Measurements from ENCODE around the gene HLA-C. TPM values are rescaled to one million over a fixed set of nuclear protein-coding genes. Genes with fewer than 3 reads are reported as not detected.

HLA-C gene
- total RNA-seq, 4 donors from 2014 or later = 106 to 510 (median 336) TPM

DNA sequence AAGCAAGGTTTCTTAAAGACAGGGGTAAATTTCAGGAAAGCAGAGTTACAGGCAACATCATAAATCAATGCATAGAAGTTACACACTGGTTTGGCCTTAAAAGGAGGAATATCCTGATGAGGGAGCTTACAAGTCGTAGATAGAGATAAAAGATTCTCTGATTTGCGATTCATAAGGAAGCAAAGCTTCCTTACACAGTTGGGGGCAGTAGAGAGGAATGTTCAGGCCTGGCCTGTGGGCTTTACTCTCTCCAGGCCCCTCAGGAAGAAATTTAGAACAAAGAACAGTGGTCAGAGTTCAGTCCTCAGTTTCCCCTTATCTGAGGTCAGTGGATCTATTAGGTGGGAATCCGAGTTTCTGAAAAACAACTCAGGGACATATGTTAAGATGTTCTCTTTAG is 19.3 kb downstream of the HLA-C start:
- Histone ChIP-seq H3K9me3 (no peaks in the 10 kb centered on the region), H3K4me3 (no peak overlapping the region), H3K4me1 (no peaks in the 10 kb centered on the region), H3K27me3 (no peaks in the 10 kb centered on the region), H3K36me3 (no peaks in the 10 kb centered on the region), H3K27ac (no peak overlapping the region)
- DNase-seq (ENCODE audit: low spot score in 2 of 2) = no peak
- WGBS = 13% methylated on average over 3 of the region's 3 CpGs
- TF ChIP-seq CTCF (IDR thresholded peaks at IDR 0.05) = no peak
- TF ChIP-seq POLR2A (IDR thresholded peaks at IDR 0.05) = no peak
- TF ChIP-seq EP300 (IDR thresholded peaks at IDR 0.05) = no peak

DNA sequence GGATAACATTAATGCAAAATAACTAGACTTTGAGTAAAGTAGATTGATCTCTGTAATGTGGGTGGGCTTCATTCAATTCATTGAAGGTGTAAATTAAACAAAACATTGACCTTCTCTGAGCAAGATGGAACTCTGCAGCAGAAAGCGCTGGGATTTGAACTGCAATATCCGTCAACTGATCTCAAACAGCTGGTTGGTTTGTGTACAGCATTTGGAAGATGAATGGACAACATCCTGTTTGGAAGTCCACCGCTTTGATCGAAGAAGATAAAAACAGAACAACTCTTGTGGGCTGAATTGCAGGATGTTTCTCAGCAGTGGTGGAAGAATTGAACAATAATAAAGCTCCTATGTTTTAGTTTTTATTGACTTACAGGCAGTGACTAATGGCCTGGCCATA is 20.6 kb downstream of the HLA-C start:
- no peaks in the 10 kb centered on the region for H3K9me3 ChIP-seq
- 75% methylated on average over 4 of the region's 4 CpGs for WGBS
- H3K27ac ChIP-seq = no peak overlapping the region
- DNase-seq (ENCODE audit: low spot score in 2 of 2) = no peak
- TF ChIP-seq POLR2AphosphoS5 (IDR thresholded peaks at IDR 0.05) (no peak), POLR2A (IDR thresholded peaks at IDR 0.05) (no peak), CTCF (IDR thresholded peaks at IDR 0.05) (no peak), EP300 (IDR thresholded peaks at IDR 0.05) (no peak)
- H3K4me3 ChIP-seq = no peak overlapping the region
- H3K27me3 ChIP-seq = no peaks in the 10 kb centered on the region
- H3K4me1 ChIP-seq = no peaks in the 10 kb centered on the region
- no peaks in the 10 kb centered on the region for H3K36me3 ChIP-seq

DNA sequence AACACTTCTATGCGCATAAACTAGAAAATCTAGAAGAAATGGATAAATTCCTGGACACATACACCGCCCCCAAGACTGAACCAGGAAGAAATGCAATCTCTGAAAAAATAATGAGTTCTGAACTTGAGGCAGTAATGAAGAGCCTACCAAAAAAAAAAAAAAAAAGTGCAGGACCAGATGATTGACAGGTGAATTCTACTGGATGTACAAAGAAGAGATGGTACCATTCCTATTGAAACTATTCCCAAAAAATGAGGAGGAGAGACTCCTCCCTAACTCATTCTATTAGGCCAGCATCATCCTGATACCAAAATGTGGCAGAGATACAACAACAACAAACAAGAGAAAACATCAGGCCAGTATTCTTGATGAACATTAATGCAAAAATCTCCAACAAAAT is 22.7 kb downstream of the HLA-C start:
- no peak for DNase-seq (ENCODE audit: low spot score in 2 of 2)
- Histone ChIP-seq H3K9me3 (no peaks in the 10 kb centered on the region), H3K4me1 (no peaks in the 10 kb centered on the region), H3K27me3 (no peaks in the 10 kb centered on the region), H3K4me3 (no peak overlapping the region), H3K36me3 (no peaks in the 10 kb centered on the region), H3K27ac (no peak overlapping the region)
- TF ChIP-seq POLR2A (IDR thresholded peaks at IDR 0.05) (no peak), POLR2AphosphoS5 (IDR thresholded peaks at IDR 0.05) (no peak), EP300 (IDR thresholded peaks at IDR 0.05) (no peak), CTCF (IDR thresholded peaks at IDR 0.05) (no peak)
- WGBS = 91% methylated on average over 2 of the region's 2 CpGs

- no peak for DNase-seq (ENCODE audit: low spot score in 2 of 2)
- 98% methylated on average over 2 of the region's 2 CpGs for WGBS
- no peak overlapping the region for H3K27ac ChIP-seq
- TF ChIP-seq CTCF (IDR thresholded peaks at IDR 0.05) (no peak), POLR2A (IDR thresholded peaks at IDR 0.05) (no peak), POLR2AphosphoS5 (IDR thresholded peaks at IDR 0.05) (no peak), EP300 (IDR thresholded peaks at IDR 0.05) (no peak)
- no peaks in the 10 kb centered on the region for H3K4me1 ChIP-seq
- H3K9me3 ChIP-seq = no peaks in the 10 kb centered on the region
- no peak overlapping the region for H3K4me3 ChIP-seq
- H3K27me3 ChIP-seq = no peaks in the 10 kb centered on the region
- no peaks in the 10 kb centered on the region for H3K36me3 ChIP-seq
Measured at GRCh38 chr6:31247813-31248212, 24.1 kb downstream of the HLA-C start.

GRCh38 chr6:31246051-31246521 is 25.8 kb downstream of the HLA-C start:
- H3K9me3 ChIP-seq = no peaks in the 10 kb centered on the region
- no peaks in the 10 kb centered on the region for H3K36me3 ChIP-seq
- H3K27me3 ChIP-seq = no peaks in the 10 kb centered on the region
- H3K4me1 ChIP-seq = no peaks in the 10 kb centered on the region
- DNase-seq (ENCODE audit: low spot score in 2 of 2) = no peak
- TF ChIP-seq POLR2AphosphoS5 (IDR thresholded peaks at IDR 0.05) = no peak
- TF ChIP-seq POLR2A (IDR thresholded peaks at IDR 0.05) = no peak
- no peak for TF ChIP-seq EP300 (IDR thresholded peaks at IDR 0.05)
- no peak for TF ChIP-seq CTCF (IDR thresholded peaks at IDR 0.05)
- no peak overlapping the region for H3K27ac ChIP-seq
- 40% methylated on average over 2 of the region's 2 CpGs for WGBS
- no peak overlapping the region for H3K4me3 ChIP-seq
